ENCODE results near the gene TNNT2. TPM values are rescaled to one million over a fixed set of nuclear protein-coding genes. Genes with fewer than 3 reads are reported as not detected.

TNNT2 gene
- total RNA-seq, 2 experiments from 2014 or later: not detected

- POLR2A ChIA-PET: no interaction called here
- TF ChIP-seq EZH2phosphoT487 (IDR thresholded peaks at IDR 0.05; ENCODE audit: borderline replicate concordance, low read depth, low read length) (no peak), CTCF (conservative IDR thresholded peaks at IDR 0.05; ENCODE audit: low read length) (no peak)
- intact Hi-C loops (cut with micrococcal nuclease; ENCODE audit: unreplicated experiment): no loop called here
- Histone ChIP-seq H4K20me1 (ENCODE audit: insufficient read depth, low read length) (no peaks in the 10 kb centered on the region), H3K4me2 (ENCODE audit: low read length) (no peak overlapping the region), H3K79me2 (ENCODE audit: insufficient read depth, low read depth, low read length) (no peaks in the 10 kb centered on the region), H3K27ac (ENCODE audit: low read depth, low read length, poor library complexity, severe bottlenecking) (no peak overlapping the region), H3K4me3 (ENCODE audit: low read depth, low read length, poor library complexity, severe bottlenecking) (no peak overlapping the region), H3K4me1 (ENCODE audit: insufficient read depth, low read length, poor library complexity, severe bottlenecking) (no peaks in the 10 kb centered on the region), H3K9me2 (ENCODE audit: insufficient read depth, low read length) (no peaks in the 10 kb centered on the region), H2AFZ (ENCODE audit: low read length) (no peak overlapping the region), H3K9me3 (ENCODE audit: low read length) (no peaks in the 10 kb centered on the region), H3K36me3 (ENCODE audit: insufficient read depth, low read length) (no peaks in the 10 kb centered on the region)
- CTCF ChIA-PET (ENCODE audit: unreplicated experiment): no interaction called here
- no peak for DNase-seq (ENCODE audit: low spot score)
- no TSS peak for BruUV-seq (replicated peaks)
These were observed 59.9 kb downstream of the TNNT2 start for GRCh38 chr1:201317551-201317950.

- no peaks in the 10 kb centered on the region for H3K9me2 ChIP-seq (ENCODE audit: insufficient read depth, low read length)
- H3K4me2 ChIP-seq (ENCODE audit: low read length): no peak overlapping the region
- CTCF ChIA-PET (ENCODE audit: unreplicated experiment): no interaction called here
- POLR2A ChIA-PET: no interaction called here
- no peak overlapping the region for H3K27ac ChIP-seq (ENCODE audit: low read depth, low read length, poor library complexity, severe bottlenecking)
- no peak overlapping the region for H2AFZ ChIP-seq (ENCODE audit: low read length)
- no peaks in the 10 kb centered on the region for H4K20me1 ChIP-seq (ENCODE audit: insufficient read depth, low read length)
- no peaks in the 10 kb centered on the region for H3K4me1 ChIP-seq (ENCODE audit: insufficient read depth, low read length, poor library complexity, severe bottlenecking)
- H3K9me3 ChIP-seq (ENCODE audit: low read length): no peaks in the 10 kb centered on the region
- intact Hi-C loops (cut with micrococcal nuclease; ENCODE audit: unreplicated experiment): no loop called here
- TF ChIP-seq EZH2phosphoT487 (IDR thresholded peaks at IDR 0.05; ENCODE audit: borderline replicate concordance, low read depth, low read length) (no peak), CTCF (conservative IDR thresholded peaks at IDR 0.05; ENCODE audit: low read length) (no peak)
- H3K4me3 ChIP-seq (ENCODE audit: low read depth, low read length, poor library complexity, severe bottlenecking): no peak overlapping the region
- no peaks in the 10 kb centered on the region for H3K36me3 ChIP-seq (ENCODE audit: insufficient read depth, low read length)
- no TSS peak for BruUV-seq (replicated peaks)
- DNase-seq (ENCODE audit: low spot score): no peak
- H3K79me2 ChIP-seq (ENCODE audit: insufficient read depth, low read depth, low read length): no peaks in the 10 kb centered on the region
These were observed 60.9 kb downstream of the TNNT2 start for GRCh38 chr1:201316556-201316955.

GRCh38 chr1:201313086-201313485, 64.4 kb downstream of the TNNT2 start:
- Histone ChIP-seq H3K36me3 (ENCODE audit: insufficient read depth, low read length) (no peaks in the 10 kb centered on the region), H3K79me2 (ENCODE audit: insufficient read depth, low read depth, low read length) (no peaks in the 10 kb centered on the region), H2AFZ (ENCODE audit: low read length) (no peak overlapping the region), H3K9me3 (ENCODE audit: low read length) (no peaks in the 10 kb centered on the region), H4K20me1 (ENCODE audit: insufficient read depth, low read length) (no peaks in the 10 kb centered on the region; the same call in 1 of the 2 replicates), H3K9me2 (ENCODE audit: insufficient read depth, low read length) (no peaks in the 10 kb centered on the region), H3K27ac (ENCODE audit: low read depth, low read length, poor library complexity, severe bottlenecking) (no peak overlapping the region), H3K4me1 (ENCODE audit: insufficient read depth, low read length, poor library complexity, severe bottlenecking) (no peaks in the 10 kb centered on the region), H3K4me2 (ENCODE audit: low read length) (no peak overlapping the region), H3K4me3 (ENCODE audit: low read depth, low read length, poor library complexity, severe bottlenecking) (no peak overlapping the region)
- POLR2A ChIA-PET: no interaction called here
- CTCF ChIA-PET (ENCODE audit: unreplicated experiment): interaction anchor here (0.5 kb wide), 1 partner anchor 14 kb away, joined by 3 read pairs; no protein-coding TSS in a partner anchor
- TF ChIP-seq EZH2phosphoT487 (IDR thresholded peaks at IDR 0.05; ENCODE audit: borderline replicate concordance, low read depth, low read length) (no peak), CTCF (conservative IDR thresholded peaks at IDR 0.05; ENCODE audit: low read length) (no peak)
- intact Hi-C loops (cut with micrococcal nuclease; ENCODE audit: unreplicated experiment): no loop called here
- no peak for DNase-seq (ENCODE audit: low spot score)
- BruUV-seq (replicated peaks): no TSS peak
